Endothelial cell (in vitro differentiated cells): Measurements from ENCODE around the gene TMBIM1. TPM values are rescaled to one million over a fixed set of nuclear protein-coding genes. Genes with fewer than 3 reads are reported as not detected.

Experiments used
- DNase-seq: peaks from one replicate; pipeline ENCODE4 v3.0.0; 2021; ENCODE audit warnings: low spot score
- H3K27ac Mint-ChIP-seq: one replicate; pipeline ENCODE4 v1.8.0; 2021; ENCODE audit warnings: mixed read lengths, inconsistent platforms; ENCODE audit not compliant: unreplicated experiment
- H3K27me3 Mint-ChIP-seq: one replicate; pipeline ENCODE4 v1.8.0; 2021; ENCODE audit warnings: mild to moderate bottlenecking, moderate library complexity, mixed read lengths, inconsistent platforms; ENCODE audit not compliant: unreplicated experiment
- H3K36me3 Mint-ChIP-seq: one replicate; pipeline ENCODE4 v1.8.0; 2021; ENCODE audit warnings: mild to moderate bottlenecking, low read depth, mixed read lengths, inconsistent platforms; ENCODE audit not compliant: unreplicated experiment
- H3K4me1 Mint-ChIP-seq: one replicate; pipeline ENCODE4 v1.8.0; 2021; ENCODE audit warnings: mild to moderate bottlenecking, mixed read lengths, inconsistent platforms; ENCODE audit not compliant: unreplicated experiment
- H3K4me3 Mint-ChIP-seq: one replicate; pipeline ENCODE4 v1.8.0; 2021; ENCODE audit warnings: mild to moderate bottlenecking, mixed read lengths, inconsistent platforms; ENCODE audit not compliant: unreplicated experiment
- H3K9me3 Mint-ChIP-seq: one replicate; pipeline ENCODE4 v1.8.0; 2021; ENCODE audit warnings: mixed read lengths, inconsistent platforms; ENCODE audit not compliant: unreplicated experiment
- microRNA-seq: library from miRNA; unstranded; fragments of <30 nt; microRNA quantifications from one replicate; pipeline ENCODE4, GENCODE V29; 2020; ENCODE audit not compliant: unreplicated experiment
- total RNA-seq: library from RNA; stranded (reverse); fragmentation: NEBNext Ultra II Directional; extraction: Animal tissue kit (Norgen Biotek cat#: 25700); gene quantifications from one replicate; pipeline ENCODE4 v1.2.1, GENCODE V29; 2021; ENCODE audit not compliant: unreplicated experiment
- TF ChIP-seq, protein P1 (sequence below): fragments of 200-600 bp; sonication (generic); IDR thresholded peaks from one replicate; pipeline ENCODE4 v1.5.0; 2021; ENCODE audit warnings: antibody characterized with exemption; ENCODE audit not compliant: unreplicated experiment

The TMBIM1 gene
- total RNA-seq, 1 donor from 2014 or later, result 78.5 TPM

DNA sequence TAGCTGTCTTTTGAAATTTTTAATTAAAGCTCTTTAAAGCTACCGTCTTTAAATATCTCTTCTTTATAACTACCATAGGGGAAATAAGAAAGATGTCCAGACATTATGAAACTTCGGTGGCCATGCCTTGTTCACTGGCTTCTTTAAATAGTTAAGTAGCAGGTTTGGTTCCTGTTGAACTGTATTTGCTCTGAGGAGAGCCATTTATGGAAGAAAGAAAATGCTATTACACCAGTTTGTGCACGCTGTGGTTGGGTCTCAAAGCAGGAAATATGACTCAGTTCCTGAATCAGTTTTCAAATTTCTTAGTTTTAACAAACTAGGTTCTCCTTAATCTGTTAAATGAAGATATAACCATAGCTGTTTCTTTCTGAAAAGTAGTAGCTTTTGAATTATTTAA is 63.1 kb downstream of the TMBIM1 start:
- H3K4me1 Mint-ChIP-seq, result peaks cover 10% of the 10 kb centered on the region
- no peak for DNase-seq
- H3K27ac Mint-ChIP-seq, result peak overlapping the region; percentile 64
- H3K9me3 Mint-ChIP-seq, result no peaks in the 10 kb centered on the region
- peaks cover 62% of the 10 kb centered on the region for H3K36me3 Mint-ChIP-seq
- TF ChIP-seq, protein P1, sequence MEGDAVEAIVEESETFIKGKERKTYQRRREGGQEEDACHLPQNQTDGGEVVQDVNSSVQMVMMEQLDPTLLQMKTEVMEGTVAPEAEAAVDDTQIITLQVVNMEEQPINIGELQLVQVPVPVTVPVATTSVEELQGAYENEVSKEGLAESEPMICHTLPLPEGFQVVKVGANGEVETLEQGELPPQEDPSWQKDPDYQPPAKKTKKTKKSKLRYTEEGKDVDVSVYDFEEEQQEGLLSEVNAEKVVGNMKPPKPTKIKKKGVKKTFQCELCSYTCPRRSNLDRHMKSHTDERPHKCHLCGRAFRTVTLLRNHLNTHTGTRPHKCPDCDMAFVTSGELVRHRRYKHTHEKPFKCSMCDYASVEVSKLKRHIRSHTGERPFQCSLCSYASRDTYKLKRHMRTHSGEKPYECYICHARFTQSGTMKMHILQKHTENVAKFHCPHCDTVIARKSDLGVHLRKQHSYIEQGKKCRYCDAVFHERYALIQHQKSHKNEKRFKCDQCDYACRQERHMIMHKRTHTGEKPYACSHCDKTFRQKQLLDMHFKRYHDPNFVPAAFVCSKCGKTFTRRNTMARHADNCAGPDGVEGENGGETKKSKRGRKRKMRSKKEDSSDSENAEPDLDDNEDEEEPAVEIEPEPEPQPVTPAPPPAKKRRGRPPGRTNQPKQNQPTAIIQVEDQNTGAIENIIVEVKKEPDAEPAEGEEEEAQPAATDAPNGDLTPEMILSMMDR, result no peak
- no peak overlapping the region for H3K4me3 Mint-ChIP-seq
- no peaks in the 10 kb centered on the region for H3K27me3 Mint-ChIP-seq

DNA sequence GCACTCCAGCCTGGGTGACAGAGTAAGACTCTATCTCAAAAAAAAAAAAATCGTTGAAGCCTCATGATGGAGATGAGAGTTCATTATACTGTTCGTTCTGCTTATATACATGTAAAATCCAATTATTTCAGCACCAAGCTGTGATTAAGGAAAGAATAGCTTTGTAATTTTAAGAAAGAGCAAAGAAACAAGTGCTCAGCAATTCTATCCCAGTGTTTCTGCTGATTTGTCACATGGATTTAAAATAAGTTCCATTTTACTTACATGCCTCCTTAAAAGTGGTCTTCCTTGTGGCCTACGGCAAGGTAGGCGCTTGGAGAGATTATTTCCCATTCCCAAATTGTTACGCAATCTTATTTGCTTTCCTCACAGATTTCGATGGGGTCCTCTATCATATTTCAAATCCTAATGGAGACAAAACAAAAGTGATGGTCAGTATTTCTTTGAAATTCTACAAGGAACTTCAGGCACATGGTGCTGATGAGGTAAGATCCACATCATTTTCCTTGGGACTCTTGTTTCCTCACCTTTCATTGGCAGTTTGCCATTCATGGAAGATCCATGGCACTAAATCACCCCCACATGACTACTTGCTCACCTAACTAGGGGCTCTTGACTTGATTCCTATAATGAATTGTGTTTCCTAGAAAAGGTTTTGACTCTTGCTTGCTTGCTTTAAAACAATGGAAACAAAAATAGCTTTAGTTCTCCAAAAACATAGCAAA is 63.8 kb downstream of the TMBIM1 start:
- Mint-ChIP-seq H3K36me3 (peaks cover 55% of the 10 kb centered on the region), H3K4me1 (peaks cover 14% of the 10 kb centered on the region), H3K9me3 (no peaks in the 10 kb centered on the region), H3K27ac (no peak overlapping the region), H3K27me3 (no peaks in the 10 kb centered on the region), H3K4me3 (peak overlapping the region; percentile 47)
- DNase-seq, result no peak
- TF ChIP-seq, protein P1, result no peak

DNA sequence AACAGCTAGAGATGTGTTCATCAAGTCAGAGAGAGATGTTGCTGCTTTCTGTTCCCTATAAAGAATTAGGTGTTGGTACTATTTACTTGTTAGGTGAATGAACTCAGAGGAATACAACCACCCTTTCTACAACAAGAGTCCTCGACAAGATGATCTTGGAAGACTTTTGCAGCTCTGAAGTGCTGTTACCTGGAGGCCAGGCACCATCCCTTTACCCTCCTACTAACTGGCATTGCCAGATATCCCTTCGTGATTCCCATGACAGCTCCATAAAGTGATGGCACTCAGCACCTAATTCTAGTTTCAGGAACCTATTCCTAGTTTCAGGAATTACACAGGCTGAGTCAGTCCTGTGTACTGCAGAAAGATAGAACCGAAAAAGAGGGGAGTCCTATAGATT is 65.4 kb downstream of the TMBIM1 start:
- peak overlapping the region; percentile 56 for H3K4me3 Mint-ChIP-seq
- H3K4me1 Mint-ChIP-seq, result peaks cover 20% of the 10 kb centered on the region

More for the DNA sequence above, 65.4 kb downstream of the TMBIM1 start:
- TF ChIP-seq, protein P1, result no peak
- no peak for DNase-seq
- Mint-ChIP-seq H3K27me3 (no peaks in the 10 kb centered on the region), H3K36me3 (peaks cover 48% of the 10 kb centered on the region), H3K27ac (no peak overlapping the region), H3K9me3 (no peaks in the 10 kb centered on the region)

Small RNA genes lying within 50 kb of the gene (microRNA-seq; reads per million reads assigned to microRNA genes)
- gene MIR6513 (2.1 reads per million, percentile 30 among the genes with 10 or more reads in this experiment), gene MIR6810 (1.8 reads per million, percentile 27 among the genes with 10 or more reads in this experiment)

Other genes starting within 250 kb of the TMBIM1 start
- gene RUFY4, start 223.2 kb downstream of the TMBIM1 start, total RNA-seq, result not detected
- gene CXCR2, start 166.5 kb downstream of the TMBIM1 start, total RNA-seq, result 0.49 TPM
- gene CXCR1, start 125.5 kb downstream of the TMBIM1 start, total RNA-seq, result not detected
- gene ARPC2, start 75.3 kb downstream of the TMBIM1 start, total RNA-seq, result 468 TPM
- gene GPBAR1, start 31.5 kb downstream of the TMBIM1 start, total RNA-seq, result 0.77 TPM
- gene AAMP, start 22.4 kb downstream of the TMBIM1 start, total RNA-seq, result 67.6 TPM
- gene PNKD, start 22.0 kb downstream of the TMBIM1 start, total RNA-seq, result 31.7 TPM
- gene CATIP, start 64.4 kb upstream of the TMBIM1 start, total RNA-seq, result not detected
- gene SLC11A1, start 89.8 kb upstream of the TMBIM1 start, total RNA-seq, result not detected
- gene CTDSP1, start 107.4 kb upstream of the TMBIM1 start, total RNA-seq, result 106 TPM
- gene VIL1, start 126.6 kb upstream of the TMBIM1 start, total RNA-seq, result 0.44 TPM